Measurements from ENCODE around the gene AGR3.
A peak's percentile ranks its signal among the peaks of the same experiment; 100 is the strongest.
"Not testable (repeated sequence)": the region's sequence is repeated elsewhere in the genome, so short reads cannot be mapped to it uniquely, and the experiment has no call there.

Gene AGR3

DNA sequence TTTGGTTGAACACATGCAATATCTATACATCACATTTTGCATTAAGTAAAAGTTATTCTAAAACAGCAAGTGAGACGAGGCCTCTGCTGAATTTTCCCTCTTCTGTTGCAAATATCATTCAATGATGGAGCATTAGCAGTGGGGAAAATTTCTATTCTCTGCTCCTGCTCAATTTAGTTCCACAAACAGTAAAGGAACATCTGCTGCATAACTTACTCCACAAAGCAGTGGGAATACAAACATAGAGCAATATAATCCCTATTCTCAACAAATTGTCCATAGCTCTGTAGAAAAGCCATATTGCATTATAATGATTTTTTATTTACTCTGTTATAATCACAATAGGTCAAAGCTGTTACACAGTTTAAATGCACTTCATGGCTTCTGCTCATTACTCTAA lies 5.9 kb downstream of the AGR3 start:
- Mint-ChIP-seq H3K4me3 (no peak overlapping the region), H3K36me3 (ENCODE audit: low read depth) (no peaks in the 10 kb centered on the region), H3K4me1 (ENCODE audit: low read depth) (no peaks in the 10 kb centered on the region), H3K27ac (no peak overlapping the region), H3K27me3 (peaks cover 1% of the 10 kb centered on the region), H3K9me3 (peaks cover 19% of the 10 kb centered on the region)
- intact Hi-C loops (cut with micrococcal nuclease), result no loop called here

DNA sequence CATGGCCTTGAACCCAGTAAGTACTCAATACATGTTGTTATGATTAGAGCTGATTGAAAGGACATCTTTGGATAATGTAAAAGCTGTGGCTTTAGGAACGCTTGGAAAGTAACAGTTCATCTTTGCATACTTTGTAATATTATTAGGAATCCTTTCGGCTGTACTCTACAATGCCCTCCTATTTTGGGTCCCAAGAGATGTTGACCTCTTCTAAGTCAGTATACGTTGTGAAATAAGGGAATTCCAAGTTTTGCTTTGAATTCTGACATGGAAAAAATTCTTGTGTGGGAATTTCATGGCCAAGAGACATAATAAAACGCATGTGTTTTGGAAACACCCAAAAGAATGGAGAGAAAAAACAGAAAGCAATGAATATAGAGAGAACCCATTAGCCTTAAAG lies 7.7 kb downstream of the AGR3 start:
- intact Hi-C loops (cut with micrococcal nuclease), result no loop called here
- Mint-ChIP-seq H3K27ac (no peak overlapping the region), H3K9me3 (peaks cover 11% of the 10 kb centered on the region), H3K4me1 (ENCODE audit: low read depth) (no peaks in the 10 kb centered on the region), H3K4me3 (no peak overlapping the region), H3K27me3 (no peaks in the 10 kb centered on the region), H3K36me3 (ENCODE audit: low read depth) (no peaks in the 10 kb centered on the region)

DNA sequence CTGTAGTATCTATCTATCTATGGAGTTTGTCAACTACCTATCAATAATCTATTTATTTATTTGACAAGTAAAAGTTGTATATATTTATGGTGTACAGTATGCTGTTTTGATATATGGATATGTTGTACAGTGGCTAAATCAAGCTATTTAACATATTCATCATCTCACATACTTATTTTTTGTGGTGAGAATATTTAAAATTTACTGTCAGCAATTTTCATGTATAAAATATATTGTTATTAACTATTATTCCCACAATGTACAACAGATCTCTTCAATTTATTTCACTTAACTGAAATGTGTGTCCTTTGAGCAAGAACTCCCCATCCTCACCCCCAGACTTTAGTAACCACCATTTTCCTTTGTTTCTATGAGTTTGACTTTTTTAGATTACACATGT lies 14.5 kb downstream of the AGR3 start:
- Mint-ChIP-seq H3K27me3 (no peaks in the 10 kb centered on the region), H3K27ac (no peak overlapping the region), H3K9me3 (peaks cover 7% of the 10 kb centered on the region), H3K4me3 (no peak overlapping the region), H3K36me3 (ENCODE audit: low read depth) (no peaks in the 10 kb centered on the region), H3K4me1 (ENCODE audit: low read depth) (no peaks in the 10 kb centered on the region)
- intact Hi-C loops (cut with micrococcal nuclease), result no loop called here

DNA sequence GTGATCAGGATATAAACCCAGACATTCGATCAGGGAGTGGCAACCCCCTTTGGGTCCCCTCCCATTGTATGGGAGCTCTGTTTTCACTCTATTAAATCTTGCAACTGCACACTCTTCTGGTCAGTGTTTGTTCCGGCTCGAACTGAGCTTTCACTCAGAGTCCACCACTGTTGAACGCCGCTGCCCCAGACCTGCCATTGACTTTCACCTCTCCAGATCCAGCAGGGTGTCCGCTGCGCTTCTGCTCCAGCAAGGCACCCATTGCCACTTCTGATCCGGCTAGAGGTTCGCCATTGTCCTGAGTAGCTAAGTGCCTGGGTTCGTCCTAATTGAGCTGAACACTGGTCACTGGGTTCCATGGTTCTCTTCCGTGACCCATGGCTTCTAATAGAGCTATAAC lies 28.6 kb downstream of the AGR3 start:
- H3K27ac Mint-ChIP-seq, H3K27me3 Mint-ChIP-seq: not testable (repeated sequence)

DNA sequence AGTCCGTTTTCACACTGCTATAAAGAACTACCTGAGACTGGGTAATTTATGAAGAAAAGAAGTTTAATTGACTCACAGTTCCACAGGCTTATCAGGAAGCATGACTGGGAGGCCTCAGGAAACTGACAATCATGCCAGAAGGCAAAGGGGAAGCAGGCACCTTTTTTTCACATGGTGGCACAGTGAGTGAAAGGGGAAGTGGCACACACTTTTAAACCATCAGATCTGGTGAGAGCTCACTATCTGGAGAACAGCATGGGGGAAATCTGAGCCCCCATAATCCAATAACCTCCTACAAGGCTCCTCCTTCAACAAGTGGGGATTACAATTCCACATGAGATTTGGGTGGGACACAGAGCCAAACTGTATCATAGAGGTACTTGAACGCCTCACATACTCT lies 30.0 kb downstream of the AGR3 start:
- Mint-ChIP-seq H3K4me3 (peak overlapping the region; percentile 9), H3K27me3 (no peaks in the 10 kb centered on the region), H3K36me3 (ENCODE audit: low read depth) (no peaks in the 10 kb centered on the region), H3K4me1 (ENCODE audit: low read depth) (peaks cover 30% of the 10 kb centered on the region), H3K27ac (peak overlapping the region; percentile 84), H3K9me3 (no peaks in the 10 kb centered on the region)
- intact Hi-C loops (cut with micrococcal nuclease), result no loop called here

More for the DNA sequence above, 28.6 kb downstream of the AGR3 start:
- H3K36me3 Mint-ChIP-seq (ENCODE audit: low read depth); H3K4me3 Mint-ChIP-seq; intact Hi-C loops (cut with micrococcal nuclease); H3K9me3 Mint-ChIP-seq: not testable (repeated sequence)
- peaks cover 30% of the 10 kb centered on the region for H3K4me1 Mint-ChIP-seq (ENCODE audit: low read depth)

DNA sequence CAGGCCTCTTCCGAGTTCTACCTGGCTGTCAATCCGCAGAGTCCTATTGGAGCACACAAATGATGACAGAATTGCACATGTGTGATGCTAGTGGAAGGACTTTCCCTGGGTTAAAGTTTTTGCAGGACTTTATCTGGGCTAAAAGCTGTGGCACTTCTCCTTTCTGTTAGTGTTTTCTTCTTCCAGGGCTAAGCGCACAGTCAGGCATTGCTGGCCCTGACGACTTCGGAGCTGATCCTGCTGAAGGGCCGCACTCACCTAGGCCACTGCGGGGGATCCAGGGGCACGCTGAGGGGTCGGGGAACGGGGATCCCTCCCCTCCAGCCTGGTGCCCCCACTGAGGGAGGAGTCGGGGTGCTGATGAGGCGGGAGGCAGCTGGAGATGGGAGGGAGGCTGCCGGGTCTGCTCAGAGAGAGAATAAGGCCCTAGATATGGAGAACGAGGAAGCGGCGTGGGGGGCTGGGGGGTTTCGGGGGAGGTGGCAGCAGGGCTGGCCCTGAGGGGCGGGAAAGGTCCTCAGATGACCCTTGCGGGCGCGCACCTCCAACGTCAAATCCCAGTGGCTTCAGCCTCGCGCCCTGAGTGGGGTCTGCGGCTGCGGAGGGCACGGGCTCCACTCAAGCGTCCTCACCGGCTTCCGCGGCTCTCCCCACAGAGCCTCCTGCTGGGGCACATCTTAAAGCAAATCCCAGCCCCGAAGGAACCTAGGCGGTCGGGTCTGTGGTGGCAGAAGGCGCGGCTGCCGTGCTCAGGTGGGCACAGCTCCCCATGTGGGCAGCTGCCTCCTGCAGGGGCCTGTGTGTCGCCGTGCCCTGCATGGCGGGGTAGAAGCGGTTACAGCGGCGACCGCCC lies 30.9 kb downstream of the AGR3 start:
- H3K27me3 Mint-ChIP-seq, result no peaks in the 10 kb centered on the region
- peak overlapping the region; percentile 64 for H3K4me3 Mint-ChIP-seq
- H3K36me3 Mint-ChIP-seq (ENCODE audit: low read depth), result no peaks in the 10 kb centered on the region

DNA sequence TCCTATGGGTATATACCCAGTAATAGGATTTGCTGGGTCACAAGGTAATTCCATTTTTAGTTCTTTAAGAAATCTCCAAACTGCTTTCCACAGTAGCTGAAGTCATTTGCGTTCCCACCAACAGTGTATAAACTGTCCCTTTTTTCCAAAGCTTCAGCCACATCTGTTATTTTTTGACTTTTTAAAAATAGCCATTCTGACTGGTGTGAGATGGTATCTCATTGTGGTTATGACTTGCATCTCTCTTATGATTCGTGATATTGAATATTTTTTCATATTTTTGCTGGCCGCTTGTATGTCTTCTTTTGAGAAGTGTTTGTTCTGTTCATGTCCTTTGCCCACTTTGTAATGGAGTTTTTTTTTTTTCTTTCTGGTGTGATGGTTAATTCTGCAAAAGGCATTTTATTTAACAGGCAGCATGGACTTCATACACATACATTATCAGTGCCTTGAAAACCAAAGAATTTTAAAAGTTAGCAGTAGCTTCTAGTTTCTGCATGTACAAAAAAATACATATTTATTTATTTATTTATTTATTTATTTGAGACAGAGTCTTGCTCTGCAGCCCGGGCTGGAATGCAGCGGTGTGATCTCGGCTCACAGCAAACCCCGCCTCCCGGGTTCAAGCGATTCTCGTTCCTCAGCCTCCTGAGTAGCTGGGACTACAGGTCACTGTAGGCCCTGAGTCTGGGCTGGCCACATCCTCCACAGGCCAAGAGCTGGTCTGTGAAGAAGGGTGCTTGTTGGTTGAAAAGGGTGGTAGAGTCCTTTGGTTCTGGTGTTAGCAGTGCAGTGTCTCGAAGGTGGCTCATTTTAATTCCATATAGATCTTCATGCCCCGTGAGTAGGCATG lies 32.3 kb downstream of the AGR3 start:
- H3K27ac Mint-ChIP-seq, result no peak overlapping the region
- intact Hi-C loops (cut with micrococcal nuclease), result no loop called here

More for the DNA sequence above, 30.9 kb downstream of the AGR3 start:
- peaks cover 30% of the 10 kb centered on the region for H3K4me1 Mint-ChIP-seq (ENCODE audit: low read depth)
- intact Hi-C loops (cut with micrococcal nuclease), result no loop called here
- peak overlapping the region; percentile 84 for H3K27ac Mint-ChIP-seq
- no peaks in the 10 kb centered on the region for H3K9me3 Mint-ChIP-seq

DNA sequence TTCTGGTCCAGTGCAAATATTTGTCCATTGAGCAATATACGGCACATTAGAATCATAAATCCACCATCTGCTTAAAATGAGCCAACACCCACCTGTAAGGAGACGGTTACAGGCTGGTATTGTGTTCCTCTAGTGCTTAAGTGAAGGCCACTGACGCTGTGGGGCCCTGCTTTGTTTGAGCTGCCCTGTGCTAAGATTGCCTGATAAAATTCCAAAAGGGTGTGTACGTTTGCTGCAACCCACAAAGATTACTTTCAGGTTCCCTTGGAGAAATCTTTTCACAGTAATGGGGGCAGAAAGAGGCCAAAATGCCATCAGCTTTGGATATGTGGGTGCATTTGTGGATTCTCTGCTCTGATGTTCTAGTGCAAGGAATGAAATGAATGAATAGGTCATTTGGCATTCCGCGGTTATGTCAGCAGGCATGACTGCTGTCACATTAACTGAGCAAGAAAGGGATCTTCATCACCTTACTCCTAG lies 34.4 kb downstream of the AGR3 start:
- Mint-ChIP-seq H3K36me3 (ENCODE audit: low read depth) (no peaks in the 10 kb centered on the region), H3K27me3 (no peaks in the 10 kb centered on the region)
- intact Hi-C loops (cut with micrococcal nuclease), result no loop called here

More for the DNA sequence above, 32.3 kb downstream of the AGR3 start:
- peaks cover 30% of the 10 kb centered on the region for H3K4me1 Mint-ChIP-seq (ENCODE audit: low read depth)
- no peaks in the 10 kb centered on the region for H3K27me3 Mint-ChIP-seq
- H3K4me3 Mint-ChIP-seq, result no peak overlapping the region
- H3K9me3 Mint-ChIP-seq, result no peaks in the 10 kb centered on the region
- no peaks in the 10 kb centered on the region for H3K36me3 Mint-ChIP-seq (ENCODE audit: low read depth)

DNA sequence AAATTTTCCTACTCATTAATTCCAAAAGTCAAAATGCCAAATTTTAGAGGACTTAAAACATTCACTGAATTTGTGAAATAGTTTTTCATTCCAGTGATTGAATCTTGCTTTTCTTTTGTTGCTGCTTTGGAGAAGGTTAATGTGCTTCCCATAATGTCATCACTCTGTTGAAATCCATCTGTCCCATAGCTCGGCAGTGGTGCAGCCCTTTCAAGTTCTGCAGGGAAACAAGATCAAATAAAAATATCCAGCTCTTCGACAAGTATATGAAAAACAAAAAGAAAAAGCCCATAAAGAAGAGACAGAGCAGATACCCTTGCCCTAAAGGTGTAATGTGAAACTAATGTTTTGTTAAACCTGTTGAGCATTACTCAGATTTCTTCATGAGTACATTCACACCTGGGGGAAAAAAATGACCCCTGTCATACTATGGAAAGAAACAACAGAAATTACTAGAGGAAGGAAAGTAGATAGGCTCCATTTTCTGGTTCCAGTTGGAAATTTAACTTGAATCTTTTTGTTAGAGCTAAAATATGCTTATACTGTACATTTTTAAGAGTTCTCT lies 35.1 kb downstream of the AGR3 start:
- H3K4me3 Mint-ChIP-seq, result no peak overlapping the region
- intact Hi-C loops (cut with micrococcal nuclease), result no loop called here
- no peaks in the 10 kb centered on the region for H3K9me3 Mint-ChIP-seq
- H3K4me1 Mint-ChIP-seq (ENCODE audit: low read depth), result peaks cover 22% of the 10 kb centered on the region
- no peaks in the 10 kb centered on the region for H3K36me3 Mint-ChIP-seq (ENCODE audit: low read depth)
- H3K27ac Mint-ChIP-seq, result no peak overlapping the region
- H3K27me3 Mint-ChIP-seq, result no peaks in the 10 kb centered on the region

More for the DNA sequence above, 34.4 kb downstream of the AGR3 start:
- Mint-ChIP-seq H3K4me1 (ENCODE audit: low read depth) (peaks cover 29% of the 10 kb centered on the region), H3K9me3 (no peaks in the 10 kb centered on the region), H3K27ac (no peak overlapping the region), H3K4me3 (no peak overlapping the region)

DNA sequence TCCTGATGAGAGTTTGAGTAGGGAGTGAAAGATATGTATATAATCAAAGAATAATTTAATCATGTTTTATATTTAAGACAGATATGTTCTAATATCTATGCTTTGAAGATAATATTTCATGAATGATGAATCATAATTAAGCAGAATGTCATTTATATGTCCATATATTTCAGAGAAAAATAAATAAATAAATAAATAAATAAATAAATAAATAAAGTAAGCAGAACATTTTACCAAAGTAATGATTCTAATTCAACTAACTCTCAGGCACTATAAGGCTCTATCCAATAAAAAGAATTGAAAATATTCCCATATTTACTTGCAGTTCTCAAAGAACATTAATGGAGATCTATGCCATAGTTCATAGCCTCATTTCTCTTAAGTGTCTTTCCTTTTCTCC lies 36.0 kb downstream of the AGR3 start:
- Mint-ChIP-seq H3K9me3 (no peaks in the 10 kb centered on the region), H3K27ac (no peak overlapping the region), H3K36me3 (ENCODE audit: low read depth) (no peaks in the 10 kb centered on the region), H3K4me1 (ENCODE audit: low read depth) (peaks cover 12% of the 10 kb centered on the region), H3K27me3 (no peaks in the 10 kb centered on the region), H3K4me3 (no peak overlapping the region)
- intact Hi-C loops (cut with micrococcal nuclease), result no loop called here

DNA sequence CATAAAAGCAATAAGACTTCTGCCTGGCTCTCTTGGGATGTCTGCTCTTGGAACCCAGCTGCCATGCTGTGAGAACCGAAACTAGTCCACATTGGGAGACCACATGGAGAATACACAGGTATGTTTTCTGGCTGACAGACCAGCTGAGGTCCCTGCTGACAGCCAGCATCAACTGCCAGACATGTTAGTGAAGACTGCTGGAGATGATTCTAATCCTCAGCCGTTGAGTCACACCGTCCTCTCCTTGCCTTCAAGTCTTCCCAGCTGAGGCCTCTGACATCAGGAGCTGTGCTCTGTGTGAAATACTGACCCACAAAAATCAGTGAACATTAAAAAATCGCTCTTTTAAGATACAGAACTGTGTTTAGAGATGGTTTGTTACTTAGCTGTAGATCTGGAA lies 40.1 kb downstream of the AGR3 start:
- H3K4me1 Mint-ChIP-seq (ENCODE audit: low read depth), result no peaks in the 10 kb centered on the region
- no peaks in the 10 kb centered on the region for H3K27me3 Mint-ChIP-seq
- no peaks in the 10 kb centered on the region for H3K9me3 Mint-ChIP-seq
- H3K36me3 Mint-ChIP-seq (ENCODE audit: low read depth), result no peaks in the 10 kb centered on the region
- no peak overlapping the region for H3K4me3 Mint-ChIP-seq
- intact Hi-C loops (cut with micrococcal nuclease), result no loop called here
- no peak overlapping the region for H3K27ac Mint-ChIP-seq

DNA sequence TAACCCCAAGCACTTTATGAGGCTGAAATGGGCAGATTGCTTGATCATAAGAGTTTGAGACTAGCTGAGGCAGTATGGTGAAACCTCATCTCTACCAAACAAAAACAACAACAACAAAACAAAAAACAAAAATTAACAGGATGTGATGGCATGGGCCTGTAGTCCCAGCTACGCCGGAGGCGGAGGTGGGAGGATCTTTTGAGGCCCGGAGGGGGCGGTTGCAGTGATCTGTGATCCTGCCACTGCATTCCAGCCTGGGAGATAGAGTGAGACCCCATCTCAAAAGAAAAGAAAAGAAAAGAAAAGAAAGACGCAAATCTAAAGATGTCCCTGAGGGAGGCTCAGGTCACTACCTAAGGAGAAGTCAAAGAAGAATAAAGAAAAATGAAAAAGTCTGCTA lies 41.7 kb downstream of the AGR3 start:
- intact Hi-C loops (cut with micrococcal nuclease), result no loop called here
- Mint-ChIP-seq H3K4me1 (ENCODE audit: low read depth) (no peaks in the 10 kb centered on the region), H3K4me3 (no peak overlapping the region), H3K27ac (no peak overlapping the region), H3K9me3 (no peaks in the 10 kb centered on the region), H3K27me3 (no peaks in the 10 kb centered on the region), H3K36me3 (ENCODE audit: low read depth) (no peaks in the 10 kb centered on the region)

DNA sequence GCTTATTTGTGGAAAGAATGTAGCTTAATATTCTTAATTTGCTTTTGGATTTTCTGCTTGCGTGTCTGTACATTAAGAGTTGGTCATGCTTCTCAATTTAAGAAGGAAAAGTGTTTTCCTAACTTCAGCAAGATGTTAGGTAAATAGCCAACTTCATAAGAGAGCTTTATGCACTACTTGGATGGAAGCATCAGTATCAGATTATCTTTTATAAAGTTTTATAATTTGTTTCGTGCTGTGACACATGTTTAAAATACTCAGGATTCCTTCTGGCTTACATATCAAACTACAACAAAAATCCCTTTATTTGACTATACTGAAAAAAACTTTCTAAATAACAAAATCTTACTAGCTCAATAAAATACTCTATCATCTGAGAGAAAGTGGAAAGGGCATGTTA lies 42.1 kb downstream of the AGR3 start:
- Mint-ChIP-seq H3K4me3 (no peak overlapping the region), H3K36me3 (ENCODE audit: low read depth) (no peaks in the 10 kb centered on the region), H3K27ac (no peak overlapping the region), H3K27me3 (no peaks in the 10 kb centered on the region), H3K9me3 (no peaks in the 10 kb centered on the region), H3K4me1 (ENCODE audit: low read depth) (no peaks in the 10 kb centered on the region)
- intact Hi-C loops (cut with micrococcal nuclease), result no loop called here

DNA sequence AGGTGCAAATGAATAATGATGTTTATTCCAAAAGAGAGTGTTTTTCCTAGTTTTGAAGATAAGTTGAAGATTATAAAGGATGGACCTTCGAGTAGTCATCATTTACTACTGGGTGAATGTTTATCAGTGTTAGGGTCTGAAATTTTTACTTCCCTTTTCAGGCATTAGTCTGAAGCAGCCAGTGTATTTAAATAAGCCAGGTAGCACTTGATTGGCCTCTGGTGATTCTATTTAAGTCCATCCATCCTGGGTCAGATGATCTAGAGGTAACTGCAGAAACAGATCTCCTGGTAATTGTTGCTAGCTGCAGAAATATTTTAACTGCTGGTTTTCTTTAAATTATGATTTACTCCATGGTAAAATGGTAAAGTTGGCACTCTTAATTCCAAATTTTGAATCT lies 42.9 kb downstream of the AGR3 start:
- H3K4me1 Mint-ChIP-seq (ENCODE audit: low read depth), result no peaks in the 10 kb centered on the region
- H3K27me3 Mint-ChIP-seq, result no peaks in the 10 kb centered on the region
- intact Hi-C loops (cut with micrococcal nuclease), result no loop called here
- H3K36me3 Mint-ChIP-seq (ENCODE audit: low read depth), result no peaks in the 10 kb centered on the region
- H3K4me3 Mint-ChIP-seq, result no peak overlapping the region
- H3K27ac Mint-ChIP-seq, result no peak overlapping the region
- H3K9me3 Mint-ChIP-seq, result no peaks in the 10 kb centered on the region
